Measurements from ENCODE around the gene SSX2IP.

SSX2IP gene

DNA sequence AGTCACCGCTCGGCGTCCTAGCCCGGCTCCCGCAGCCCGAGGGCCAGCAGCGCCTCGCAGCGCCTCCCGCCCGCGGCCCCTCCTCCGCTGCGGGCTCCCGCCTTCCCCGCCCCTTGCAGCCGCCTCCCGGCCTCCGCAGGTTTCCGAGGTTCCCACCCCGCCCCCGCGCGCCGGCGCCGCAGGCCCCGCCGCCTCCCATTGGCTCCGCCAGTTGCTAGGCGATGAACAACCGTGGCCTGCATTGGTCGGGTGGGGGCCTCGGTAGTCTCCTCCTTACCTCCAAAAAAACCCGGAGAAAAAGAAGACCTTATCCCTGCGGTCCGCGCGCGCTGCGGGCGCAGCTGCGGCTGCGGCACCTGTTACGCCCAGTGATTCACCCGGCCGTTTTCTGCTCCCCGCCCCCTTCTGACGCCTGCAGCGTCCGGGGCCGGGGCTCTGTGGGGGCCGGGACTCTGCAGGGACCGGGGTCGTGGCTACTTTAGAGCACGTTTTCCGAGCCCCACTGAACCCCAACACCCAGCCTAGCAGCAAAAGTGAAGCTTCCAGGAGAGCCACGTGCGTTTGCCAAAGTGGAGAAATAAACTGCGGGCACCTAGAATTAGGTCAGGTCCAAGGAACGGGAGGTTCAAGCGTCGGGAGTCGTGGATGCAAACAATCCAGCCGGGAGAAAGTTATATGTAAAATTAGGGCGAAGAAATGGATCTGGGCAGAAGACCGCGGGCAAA, at the start of gene SSX2IP (continued):
- TF ChIP-seq PBX3 (CRISPR knock-in tag; IDR thresholded peaks at IDR 0.05) (no peak), ZNF585B (tag by site-specific recombination; IDR thresholded peaks at IDR 0.05) (no peak), SETDB1 (IDR thresholded peaks at IDR 0.05; ENCODE audit: insufficient read length, low read length) (no peak), ZNF10 (tag by site-specific recombination; IDR thresholded peaks at IDR 0.05) (peak; percentile 30; the same call in 1 of the 2 replicates), ZNF26 (tag by site-specific recombination; IDR thresholded peaks at IDR 0.05) (no peak), KLF7 (tag by site-specific recombination; IDR thresholded peaks at IDR 0.05; ENCODE audit: borderline replicate concordance) (0 out of 2 replicates have a peak, but pooled peaks have one; percentile 44), ZNF830 (tag by site-specific recombination; IDR thresholded peaks at IDR 0.05; ENCODE audit: low read depth) (no peak), ZSCAN30 (tag by site-specific recombination; IDR thresholded peaks at IDR 0.05) (peak; percentile 58; the same call in 1 of the 2 replicates), ZNF629 (tag by site-specific recombination; IDR thresholded peaks at IDR 0.05) (peak; percentile 63; the same call in 1 of the 2 replicates), ZNF473 (tag by site-specific recombination; IDR thresholded peaks at IDR 0.05) (no peak), ZNF121 (tag by site-specific recombination; IDR thresholded peaks at IDR 0.05) (no peak), HOXA7 (CRISPR knock-in tag; IDR thresholded peaks at IDR 0.05; ENCODE audit: borderline replicate concordance) (no peak), ZBTB10 (tag by site-specific recombination; IDR thresholded peaks at IDR 0.05) (peak; percentile 74), KLF8 (tag by site-specific recombination; IDR thresholded peaks at IDR 0.05) (peak; percentile 79), ZNF660 (tag by site-specific recombination; IDR thresholded peaks at IDR 0.05) (peak; percentile 85), ZNF248 (tag by site-specific recombination; IDR thresholded peaks at IDR 0.05) (no peak), SP3 (tag by site-specific recombination; IDR thresholded peaks at IDR 0.05) (peak; percentile 74), TCF7L2 (IDR thresholded peaks at IDR 0.05; ENCODE audit: borderline replicate concordance, low read depth, low read length) (no peak), ZNF394 (tag by site-specific recombination; IDR thresholded peaks at IDR 0.05; ENCODE audit: borderline replicate concordance) (peak; percentile 47; the same call in 1 of the 2 replicates), KLF17 (tag by site-specific recombination; IDR thresholded peaks at IDR 0.05) (peak; percentile 83; the same call in 1 of the 2 replicates), ZNF112 (tag by site-specific recombination; IDR thresholded peaks at IDR 0.05) (no peak), ZNF354C (tag by site-specific recombination; IDR thresholded peaks at IDR 0.05; ENCODE audit: borderline replicate concordance, low read depth) (no peak), INSM2 (tag by site-specific recombination; IDR thresholded peaks at IDR 0.05) (0 out of 2 replicates have a peak, but pooled peaks have one; percentile 44), ZNF133 (tag by site-specific recombination; IDR thresholded peaks at IDR 0.05) (no peak)
- TF ChIP-seq, protein P1, sequence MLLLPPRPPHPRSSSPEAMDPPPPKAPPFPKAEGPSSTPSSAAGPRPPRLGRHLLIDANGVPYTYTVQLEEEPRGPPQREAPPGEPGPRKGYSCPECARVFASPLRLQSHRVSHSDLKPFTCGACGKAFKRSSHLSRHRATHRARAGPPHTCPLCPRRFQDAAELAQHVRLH (tag by site-specific recombination; IDR thresholded peaks at IDR 0.05) = peak; percentile 82
- TF ChIP-seq, protein P2, sequence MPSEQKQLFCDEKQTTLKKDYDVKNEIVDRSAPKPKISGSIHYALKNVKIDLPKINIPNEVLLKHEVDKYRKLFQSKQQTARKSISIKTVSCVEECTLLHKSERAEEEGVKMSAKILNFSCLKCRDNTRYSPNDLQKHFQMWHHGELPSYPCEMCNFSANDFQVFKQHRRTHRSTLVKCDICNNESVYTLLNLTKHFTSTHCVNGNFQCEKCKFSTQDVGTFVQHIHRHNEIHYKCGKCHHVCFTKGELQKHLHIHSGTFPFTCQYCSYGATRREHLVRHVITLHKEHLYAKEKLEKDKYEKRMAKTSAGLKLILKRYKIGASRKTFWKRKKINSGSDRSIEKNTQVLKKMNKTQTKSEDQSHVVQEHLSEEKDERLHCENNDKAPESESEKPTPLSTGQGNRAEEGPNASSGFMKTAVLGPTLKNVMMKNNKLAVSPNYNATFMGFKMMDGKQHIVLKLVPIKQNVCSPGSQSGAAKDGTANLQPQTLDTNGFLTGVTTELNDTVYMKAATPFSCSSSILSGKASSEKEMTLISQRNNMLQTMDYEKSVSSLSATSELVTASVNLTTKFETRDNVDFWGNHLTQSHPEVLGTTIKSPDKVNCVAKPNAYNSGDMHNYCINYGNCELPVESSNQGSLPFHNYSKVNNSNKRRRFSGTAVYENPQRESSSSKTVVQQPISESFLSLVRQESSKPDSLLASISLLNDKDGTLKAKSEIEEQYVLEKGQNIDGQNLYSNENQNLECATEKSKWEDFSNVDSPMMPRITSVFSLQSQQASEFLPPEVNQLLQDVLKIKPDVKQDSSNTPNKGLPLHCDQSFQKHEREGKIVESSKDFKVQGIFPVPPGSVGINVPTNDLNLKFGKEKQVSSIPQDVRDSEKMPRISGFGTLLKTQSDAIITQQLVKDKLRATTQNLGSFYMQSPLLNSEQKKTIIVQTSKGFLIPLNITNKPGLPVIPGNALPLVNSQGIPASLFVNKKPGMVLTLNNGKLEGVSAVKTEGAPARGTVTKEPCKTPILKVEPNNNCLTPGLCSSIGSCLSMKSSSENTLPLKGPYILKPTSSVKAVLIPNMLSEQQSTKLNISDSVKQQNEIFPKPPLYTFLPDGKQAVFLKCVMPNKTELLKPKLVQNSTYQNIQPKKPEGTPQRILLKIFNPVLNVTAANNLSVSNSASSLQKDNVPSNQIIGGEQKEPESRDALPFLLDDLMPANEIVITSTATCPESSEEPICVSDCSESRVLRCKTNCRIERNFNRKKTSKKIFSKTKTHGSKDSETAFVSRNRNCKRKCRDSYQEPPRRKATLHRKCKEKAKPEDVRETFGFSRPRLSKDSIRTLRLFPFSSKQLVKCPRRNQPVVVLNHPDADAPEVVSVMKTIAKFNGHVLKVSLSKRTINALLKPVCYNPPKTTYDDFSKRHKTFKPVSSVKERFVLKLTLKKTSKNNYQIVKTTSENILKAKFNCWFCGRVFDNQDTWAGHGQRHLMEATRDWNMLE (tag by site-specific recombination; conservative IDR thresholded peaks at IDR 0.05; ENCODE audit: low read depth) = 0 out of 2 replicates have a peak, but pooled peaks have one; percentile 33
